ENCODE measurements around the gene PAGR1. TPM values are rescaled to one million over a fixed set of nuclear protein-coding genes. Genes with fewer than 3 reads are reported as not detected.

The PAGR1 gene
- total RNA-seq, 1 donor from 2014 or later, result 62.3 TPM

DNA sequence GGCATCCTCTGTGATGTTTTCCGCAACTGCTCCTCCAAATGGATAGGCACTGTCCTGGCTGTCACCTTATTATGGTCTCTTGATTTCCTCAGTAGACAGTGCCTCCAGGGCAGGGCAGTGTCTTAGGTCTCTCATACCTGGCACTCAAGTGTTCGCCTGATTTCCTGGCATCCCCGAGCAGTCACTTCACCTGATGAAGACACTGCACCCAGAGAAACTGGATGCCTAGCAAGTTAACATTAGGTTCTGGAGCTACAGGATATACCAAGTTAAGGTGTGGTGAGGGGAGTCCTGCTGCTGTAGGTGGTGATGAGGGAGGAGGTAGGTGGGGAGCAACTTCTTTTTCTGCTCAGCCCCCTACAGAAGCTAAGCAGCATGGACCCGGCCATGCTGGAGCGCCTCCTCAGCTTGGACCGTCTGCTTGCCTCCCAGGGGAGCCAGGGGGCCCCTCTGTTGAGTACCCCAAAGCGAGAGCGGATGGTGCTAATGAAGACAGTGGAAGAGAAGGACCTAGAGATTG is 13.5 kb upstream of the PAGR1 start:
- TF ChIP-seq, protein P1, sequence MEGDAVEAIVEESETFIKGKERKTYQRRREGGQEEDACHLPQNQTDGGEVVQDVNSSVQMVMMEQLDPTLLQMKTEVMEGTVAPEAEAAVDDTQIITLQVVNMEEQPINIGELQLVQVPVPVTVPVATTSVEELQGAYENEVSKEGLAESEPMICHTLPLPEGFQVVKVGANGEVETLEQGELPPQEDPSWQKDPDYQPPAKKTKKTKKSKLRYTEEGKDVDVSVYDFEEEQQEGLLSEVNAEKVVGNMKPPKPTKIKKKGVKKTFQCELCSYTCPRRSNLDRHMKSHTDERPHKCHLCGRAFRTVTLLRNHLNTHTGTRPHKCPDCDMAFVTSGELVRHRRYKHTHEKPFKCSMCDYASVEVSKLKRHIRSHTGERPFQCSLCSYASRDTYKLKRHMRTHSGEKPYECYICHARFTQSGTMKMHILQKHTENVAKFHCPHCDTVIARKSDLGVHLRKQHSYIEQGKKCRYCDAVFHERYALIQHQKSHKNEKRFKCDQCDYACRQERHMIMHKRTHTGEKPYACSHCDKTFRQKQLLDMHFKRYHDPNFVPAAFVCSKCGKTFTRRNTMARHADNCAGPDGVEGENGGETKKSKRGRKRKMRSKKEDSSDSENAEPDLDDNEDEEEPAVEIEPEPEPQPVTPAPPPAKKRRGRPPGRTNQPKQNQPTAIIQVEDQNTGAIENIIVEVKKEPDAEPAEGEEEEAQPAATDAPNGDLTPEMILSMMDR (conservative IDR thresholded peaks at IDR 0.05; ENCODE audit: low read depth, low read length), result no peak
- DNase-seq (ENCODE audit: low read depth), result no peak

DNA sequence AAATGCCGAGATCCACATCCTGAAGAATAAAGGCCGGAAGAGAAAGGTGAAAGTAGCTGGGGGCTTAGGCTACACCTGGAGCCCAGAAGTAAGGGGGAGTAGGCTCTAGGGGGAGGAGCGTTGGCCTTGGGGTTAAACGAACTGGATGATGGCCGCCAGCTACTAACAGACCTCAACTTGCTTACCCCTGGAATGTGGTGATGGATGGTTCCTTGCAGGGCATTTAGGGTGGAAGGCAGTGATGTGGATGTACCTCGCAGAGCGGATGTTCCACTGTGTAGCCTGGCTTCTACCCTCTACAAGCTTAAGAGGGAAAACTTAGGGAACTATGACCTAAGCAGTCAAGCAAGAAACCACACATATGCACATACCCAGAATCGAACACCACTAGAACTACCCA is 11.9 kb upstream of the PAGR1 start:
- DNase-seq (ENCODE audit: low read depth), result no peak
- TF ChIP-seq, protein P1 (conservative IDR thresholded peaks at IDR 0.05; ENCODE audit: low read depth, low read length), result no peak
- H3K4me3 ChIP-seq (ENCODE audit: low read depth, low read length), result peak overlapping the region; percentile 81

More for the DNA sequence above, 13.5 kb upstream of the PAGR1 start:
- no peak overlapping the region for H3K4me3 ChIP-seq (ENCODE audit: low read depth, low read length)

DNA sequence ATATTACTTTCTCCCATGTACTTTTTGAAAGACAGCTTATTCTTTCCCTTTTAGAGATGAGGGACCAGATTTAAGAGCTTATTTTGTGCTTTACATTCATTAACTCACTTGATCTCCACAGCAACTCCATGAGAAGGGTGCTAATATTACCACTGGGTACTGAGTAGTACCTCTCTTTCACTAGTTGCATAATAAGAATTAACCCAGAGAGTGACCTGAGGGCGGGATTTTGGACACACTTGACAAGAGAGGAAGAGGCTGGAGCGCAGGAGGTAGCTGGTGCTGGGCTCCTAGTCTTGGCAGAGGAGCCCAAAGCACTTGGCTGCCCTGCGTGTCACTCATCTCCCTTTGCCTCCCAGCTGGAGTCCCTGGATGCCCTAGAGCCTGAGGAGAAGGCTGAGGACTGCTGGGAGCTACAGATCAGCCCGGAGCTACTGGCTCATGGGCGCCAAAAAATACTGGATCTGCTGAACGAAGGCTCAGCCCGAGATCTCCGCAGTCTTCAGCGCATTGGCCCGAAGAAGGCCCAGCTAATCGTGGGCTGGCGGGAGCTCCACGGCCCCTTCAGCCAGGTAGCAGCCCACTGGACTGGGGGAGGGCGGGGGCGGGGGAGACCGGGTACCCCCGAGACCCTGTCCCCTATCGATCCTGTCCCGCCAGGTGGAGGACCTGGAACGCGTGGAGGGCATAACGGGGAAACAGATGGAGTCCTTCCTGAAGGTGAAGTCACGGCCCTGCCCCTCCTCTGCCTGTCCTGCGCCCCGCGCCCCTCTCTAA is 11.3 kb upstream of the PAGR1 start:
- TF ChIP-seq, protein P1 (conservative IDR thresholded peaks at IDR 0.05; ENCODE audit: low read depth, low read length), result no peak
- no peak for DNase-seq (ENCODE audit: low read depth)

DNA sequence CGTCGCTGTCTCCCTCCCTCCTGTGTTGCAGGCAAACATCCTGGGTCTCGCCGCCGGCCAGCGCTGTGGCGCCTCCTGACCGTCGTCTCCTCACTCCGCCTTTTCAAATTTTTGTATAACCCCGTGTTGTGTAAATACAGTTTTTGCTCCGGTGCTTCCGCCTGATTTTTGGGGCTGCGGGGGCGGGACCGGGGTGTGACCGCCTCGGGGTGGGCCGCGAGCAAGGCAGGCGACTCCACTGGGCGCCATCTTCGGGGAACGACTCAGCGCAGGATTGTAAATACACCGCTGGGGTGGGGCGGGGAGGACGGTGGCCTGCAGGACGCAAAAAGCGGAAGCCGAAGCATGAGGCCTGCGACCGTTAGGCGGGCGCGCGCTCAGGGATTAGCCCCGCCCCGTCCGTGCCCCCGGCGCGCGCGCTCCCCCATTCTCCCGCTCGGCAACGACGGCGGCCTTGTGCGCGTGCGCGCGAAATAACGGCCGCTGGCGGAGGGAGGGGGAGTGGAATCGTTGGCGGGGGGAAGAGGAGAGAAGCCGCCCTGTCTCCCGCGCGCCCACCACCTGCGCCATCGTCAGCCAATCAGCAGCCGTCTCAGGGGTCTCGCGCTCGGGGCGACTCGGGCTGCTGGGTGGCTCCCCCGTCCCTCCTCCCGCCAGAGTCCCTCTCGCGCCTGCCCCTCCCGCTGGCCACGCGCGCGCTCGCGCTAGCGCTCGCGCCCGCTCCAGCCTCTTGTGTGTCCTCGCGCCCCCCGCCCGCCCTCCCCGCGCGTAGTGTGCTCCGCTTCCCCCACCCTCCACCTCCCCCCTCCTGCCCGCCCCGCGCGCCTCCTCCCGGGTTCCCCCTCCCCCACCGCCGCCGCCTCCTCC is 10.5 kb upstream of the PAGR1 start:
- peak overlapping the region; percentile 81 for H3K4me3 ChIP-seq (ENCODE audit: low read depth, low read length)
- TF ChIP-seq, protein P1 (conservative IDR thresholded peaks at IDR 0.05; ENCODE audit: low read depth, low read length), result no peak
- DNase-seq (ENCODE audit: low read depth), result no peak

More for the DNA sequence above, 11.3 kb upstream of the PAGR1 start:
- peak overlapping the region; percentile 81 for H3K4me3 ChIP-seq (ENCODE audit: low read depth, low read length)

DNA sequence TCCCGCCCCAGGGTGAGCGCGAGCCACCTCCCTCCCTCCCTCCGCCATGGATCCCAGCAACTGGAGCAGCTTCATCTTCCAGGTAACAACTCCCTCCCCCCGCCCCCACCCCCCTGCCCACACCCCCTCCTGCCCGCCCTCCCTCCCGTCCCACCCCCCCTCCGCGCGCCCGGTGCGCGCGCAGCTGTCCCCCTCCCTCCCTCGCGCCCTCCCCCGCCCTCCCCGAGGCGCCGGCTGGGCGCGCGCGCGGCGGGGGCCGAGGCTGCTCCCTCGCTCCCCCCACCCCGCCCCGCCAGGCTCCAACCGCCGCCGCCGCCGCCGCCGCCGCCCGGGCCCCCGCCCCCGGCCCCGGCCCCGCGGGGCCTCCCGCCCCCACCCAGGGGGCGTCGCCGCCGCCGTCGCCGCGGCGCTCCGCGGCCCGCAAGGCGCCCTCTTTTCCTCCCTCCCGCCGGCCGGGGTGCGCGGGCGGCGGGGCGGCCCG is 9.8 kb upstream of the PAGR1 start, which contains the start of gene MAZ:
TSS of gene MAZ (plus strand) at position 431 of the 481 bp plus-strand sequence. CDS start 173 bp downstream, outside the sequence.
- DNase-seq (ENCODE audit: low read depth), result no peak
- peak within 1 kb of the TSS; percentile 81 for H3K4me3 ChIP-seq (ENCODE audit: low read depth, low read length)
- TF ChIP-seq, protein P1 (conservative IDR thresholded peaks at IDR 0.05; ENCODE audit: low read depth, low read length), result no peak

DNA sequence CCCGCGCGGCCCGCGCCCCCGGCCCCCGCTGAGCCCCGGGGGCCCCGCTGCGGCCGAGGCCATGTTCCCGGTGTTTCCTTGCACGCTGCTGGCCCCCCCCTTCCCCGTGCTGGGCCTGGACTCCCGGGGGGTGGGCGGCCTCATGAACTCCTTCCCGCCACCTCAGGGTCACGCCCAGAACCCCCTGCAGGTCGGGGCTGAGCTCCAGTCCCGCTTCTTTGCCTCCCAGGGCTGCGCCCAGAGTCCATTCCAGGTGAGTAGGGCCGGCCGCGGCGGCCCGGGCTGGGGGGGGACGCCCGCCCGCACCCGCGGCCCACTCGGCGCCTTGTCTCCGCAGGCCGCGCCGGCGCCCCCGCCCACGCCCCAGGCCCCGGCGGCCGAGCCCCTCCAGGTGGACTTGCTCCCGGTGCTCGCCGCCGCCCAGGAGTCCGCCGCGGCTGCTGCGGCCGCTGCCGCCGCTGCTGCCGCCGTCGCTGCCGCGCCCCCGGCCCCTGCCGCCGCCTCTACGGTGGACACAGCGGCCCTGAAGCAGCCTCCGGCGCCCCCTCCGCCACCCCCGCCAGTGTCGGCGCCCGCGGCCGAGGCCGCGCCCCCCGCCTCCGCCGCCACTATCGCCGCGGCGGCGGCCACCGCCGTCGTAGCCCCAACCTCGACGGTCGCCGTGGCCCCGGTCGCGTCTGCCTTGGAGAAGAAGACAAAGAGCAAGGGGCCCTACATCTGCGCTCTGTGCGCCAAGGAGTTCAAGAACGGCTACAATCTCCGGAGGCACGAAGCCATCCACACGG is 9.1 kb upstream of the PAGR1 start:
- no peak for DNase-seq (ENCODE audit: low read depth)
- H3K4me3 ChIP-seq (ENCODE audit: low read depth, low read length), result peak overlapping the region; percentile 70
- TF ChIP-seq, protein P1 (conservative IDR thresholded peaks at IDR 0.05; ENCODE audit: low read depth, low read length), result no peak

All from epithelial cell of proximal tubule (primary cell).